GM19372 (cell line): ENCODE measurements around the gene ISM1.

ENCODE experiments used
- ATAC-seq: cut with Tn5 transposase; IDR thresholded peaks from one replicate; pipeline ENCODE4 v1.9.1; 2021; ENCODE audit warnings: mild to moderate bottlenecking, low read depth, moderate library complexity; ENCODE audit not compliant: unreplicated experiment

The ISM1 gene

GRCh38 chr20:13277663-13278295 lies 56.7 kb downstream of the ISM1 start:
- ATAC-seq, result no peak

GRCh38 chr20:13278812-13279570 lies 57.9 kb downstream of the ISM1 start:
- ATAC-seq, result no peak

GRCh38 chr20:13280609-13281324 lies 59.7 kb downstream of the ISM1 start:
- no peak for ATAC-seq

GRCh38 chr20:13283869-13284829 lies 63.1 kb downstream of the ISM1 start:
- ATAC-seq, result no peak

GRCh38 chr20:13284830-13285229 lies 63.8 kb downstream of the ISM1 start:
- ATAC-seq, result no peak

GRCh38 chr20:13285408-13285807 lies 64.3 kb downstream of the ISM1 start:
- ATAC-seq, result no peak

- no peak for ATAC-seq
Observed at GRCh38 chr20:13286052-13286451, 65.0 kb downstream of the ISM1 start.

- ATAC-seq, result no peak
Observed at GRCh38 chr20:13286607-13287006, 65.5 kb downstream of the ISM1 start.

GRCh38 chr20:13288357-13288756 lies 67.3 kb downstream of the ISM1 start:
- no peak for ATAC-seq

- no peak for ATAC-seq
Observed at GRCh38 chr20:13289031-13289430, 68.0 kb downstream of the ISM1 start.

- ATAC-seq, result no peak
Observed at GRCh38 chr20:13290724-13291123, 69.7 kb downstream of the ISM1 start.

GRCh38 chr20:13291157-13291556 lies 70.1 kb downstream of the ISM1 start:
- no peak for ATAC-seq

GRCh38 chr20:13292201-13292885 lies 71.3 kb downstream of the ISM1 start:
- no peak for ATAC-seq

GRCh38 chr20:13294522-13294921 lies 73.4 kb downstream of the ISM1 start:
- ATAC-seq, result no peak

- no peak for ATAC-seq
Observed at GRCh38 chr20:13295637-13296036, 74.6 kb downstream of the ISM1 start.

GRCh38 chr20:13296070-13296469 lies 75.0 kb downstream of the ISM1 start:
- ATAC-seq, result no peak

- ATAC-seq, result no peak
Observed at GRCh38 chr20:13297147-13297899, 76.2 kb downstream of the ISM1 start.

GRCh38 chr20:13298692-13299373 lies 77.8 kb downstream of the ISM1 start:
- no peak for ATAC-seq

- ATAC-seq, result no peak
Observed at GRCh38 chr20:13299401-13299800, 78.3 kb downstream of the ISM1 start.
